Measurements from ENCODE around the gene AP1G2.

DNA sequence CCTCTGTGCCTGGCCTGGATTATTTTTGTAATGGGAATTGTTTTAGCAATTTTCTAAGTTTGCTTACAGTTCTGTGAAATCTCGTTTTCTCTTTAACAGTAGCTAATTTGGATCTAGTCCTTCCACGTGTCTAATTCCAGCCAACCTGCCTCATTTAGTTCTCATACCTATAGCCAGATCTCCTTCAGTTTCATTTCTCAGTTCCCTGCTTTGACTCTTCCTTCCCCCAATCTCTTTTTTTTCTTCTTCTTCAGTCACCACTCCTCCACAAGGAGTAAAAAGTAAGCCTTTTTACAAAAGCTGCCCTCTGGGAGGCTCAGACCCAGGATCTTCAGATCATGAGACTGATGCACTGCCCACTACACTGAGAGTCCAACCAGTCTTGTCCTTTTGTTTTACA, 10.1 kb downstream of the AP1G2 start:
- no peak for TF ChIP-seq POLR2AphosphoS5 (IDR thresholded peaks at IDR 0.05; ENCODE audit: low read depth, low read length)
- no peak for TF ChIP-seq EZH2phosphoT487 (IDR thresholded peaks at IDR 0.05; ENCODE audit: borderline replicate concordance)
- TF ChIP-seq, protein P1, sequence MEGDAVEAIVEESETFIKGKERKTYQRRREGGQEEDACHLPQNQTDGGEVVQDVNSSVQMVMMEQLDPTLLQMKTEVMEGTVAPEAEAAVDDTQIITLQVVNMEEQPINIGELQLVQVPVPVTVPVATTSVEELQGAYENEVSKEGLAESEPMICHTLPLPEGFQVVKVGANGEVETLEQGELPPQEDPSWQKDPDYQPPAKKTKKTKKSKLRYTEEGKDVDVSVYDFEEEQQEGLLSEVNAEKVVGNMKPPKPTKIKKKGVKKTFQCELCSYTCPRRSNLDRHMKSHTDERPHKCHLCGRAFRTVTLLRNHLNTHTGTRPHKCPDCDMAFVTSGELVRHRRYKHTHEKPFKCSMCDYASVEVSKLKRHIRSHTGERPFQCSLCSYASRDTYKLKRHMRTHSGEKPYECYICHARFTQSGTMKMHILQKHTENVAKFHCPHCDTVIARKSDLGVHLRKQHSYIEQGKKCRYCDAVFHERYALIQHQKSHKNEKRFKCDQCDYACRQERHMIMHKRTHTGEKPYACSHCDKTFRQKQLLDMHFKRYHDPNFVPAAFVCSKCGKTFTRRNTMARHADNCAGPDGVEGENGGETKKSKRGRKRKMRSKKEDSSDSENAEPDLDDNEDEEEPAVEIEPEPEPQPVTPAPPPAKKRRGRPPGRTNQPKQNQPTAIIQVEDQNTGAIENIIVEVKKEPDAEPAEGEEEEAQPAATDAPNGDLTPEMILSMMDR (IDR thresholded peaks at IDR 0.05 in 2 of 3, conservative IDR thresholded peaks at IDR 0.05 in 1 of 3; ENCODE audit: borderline replicate concordance in 1 of 3, insufficient read depth in 1 of 3, low read depth in 2 of 3, low read length in 2 of 3): no peak
- no peak for TF ChIP-seq CEBPB (IDR thresholded peaks at IDR 0.05; ENCODE audit: low read depth)
- TF ChIP-seq, protein P2, sequence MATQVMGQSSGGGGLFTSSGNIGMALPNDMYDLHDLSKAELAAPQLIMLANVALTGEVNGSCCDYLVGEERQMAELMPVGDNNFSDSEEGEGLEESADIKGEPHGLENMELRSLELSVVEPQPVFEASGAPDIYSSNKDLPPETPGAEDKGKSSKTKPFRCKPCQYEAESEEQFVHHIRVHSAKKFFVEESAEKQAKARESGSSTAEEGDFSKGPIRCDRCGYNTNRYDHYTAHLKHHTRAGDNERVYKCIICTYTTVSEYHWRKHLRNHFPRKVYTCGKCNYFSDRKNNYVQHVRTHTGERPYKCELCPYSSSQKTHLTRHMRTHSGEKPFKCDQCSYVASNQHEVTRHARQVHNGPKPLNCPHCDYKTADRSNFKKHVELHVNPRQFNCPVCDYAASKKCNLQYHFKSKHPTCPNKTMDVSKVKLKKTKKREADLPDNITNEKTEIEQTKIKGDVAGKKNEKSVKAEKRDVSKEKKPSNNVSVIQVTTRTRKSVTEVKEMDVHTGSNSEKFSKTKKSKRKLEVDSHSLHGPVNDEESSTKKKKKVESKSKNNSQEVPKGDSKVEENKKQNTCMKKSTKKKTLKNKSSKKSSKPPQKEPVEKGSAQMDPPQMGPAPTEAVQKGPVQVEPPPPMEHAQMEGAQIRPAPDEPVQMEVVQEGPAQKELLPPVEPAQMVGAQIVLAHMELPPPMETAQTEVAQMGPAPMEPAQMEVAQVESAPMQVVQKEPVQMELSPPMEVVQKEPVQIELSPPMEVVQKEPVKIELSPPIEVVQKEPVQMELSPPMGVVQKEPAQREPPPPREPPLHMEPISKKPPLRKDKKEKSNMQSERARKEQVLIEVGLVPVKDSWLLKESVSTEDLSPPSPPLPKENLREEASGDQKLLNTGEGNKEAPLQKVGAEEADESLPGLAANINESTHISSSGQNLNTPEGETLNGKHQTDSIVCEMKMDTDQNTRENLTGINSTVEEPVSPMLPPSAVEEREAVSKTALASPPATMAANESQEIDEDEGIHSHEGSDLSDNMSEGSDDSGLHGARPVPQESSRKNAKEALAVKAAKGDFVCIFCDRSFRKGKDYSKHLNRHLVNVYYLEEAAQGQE (IDR thresholded peaks at IDR 0.05; ENCODE audit: low read depth): no peak
- no peak for TF ChIP-seq SRF (IDR thresholded peaks at IDR 0.05; ENCODE audit: low read depth)
- no peak for TF ChIP-seq EZH2 (IDR thresholded peaks at IDR 0.05)
- no peak for TF ChIP-seq JUND (IDR thresholded peaks at IDR 0.05)
